Mucosa of descending colon (tissue), 3 donors: ENCODE measurements around the gene MEGF11. TPM values are rescaled to one million over a fixed set of nuclear protein-coding genes. Genes with fewer than 3 reads are reported as not detected.
A peak's percentile ranks its signal among the peaks of the same experiment; 100 is the strongest.

Experiments used
- ATAC-seq: fragments of 200-7000 bp; cut with Tn5 transposase; one replicate; pipeline ENCODE4 v1.9.1; 2020; ENCODE audit warnings: mild to moderate bottlenecking, moderate library complexity
- DNase-seq, 3 donors: peaks; one replicate each; pipeline ENCODE4 v3.0.0-alpha.2; 2020
- H3K36me3 ChIP-seq: fragments of 200-600 bp; one replicate; pipeline ENCODE4 v1.8.0; 2021; ENCODE audit warnings: low read depth, mild to moderate bottlenecking
- H3K4me1 ChIP-seq: fragments of 200-600 bp; one replicate; pipeline ENCODE4 v1.8.0; 2021; ENCODE audit warnings: low read depth, mild to moderate bottlenecking
- H3K4me3 ChIP-seq: fragments of 200-600 bp; one replicate; pipeline ENCODE4 v1.8.0; 2021; ENCODE audit warnings: mild to moderate bottlenecking
- H3K9me3 ChIP-seq: fragments of 200-600 bp; one replicate; pipeline ENCODE4 v1.8.0; 2021; ENCODE audit warnings: mild to moderate bottlenecking
- intact Hi-C, 2 donors: fragments of 100-400 bp; cut with DNase I in 1 of 2; cut with micrococcal nuclease in 1 of 2; formaldehyde crosslinking; loops; one replicate each; pipeline versions ENCODE4 v1.11.0 to v1.11.1; 2022; cut with DNase I, micrococcal nuclease
- total RNA-seq, 3 donors: library from RNA; stranded (reverse); fragmentation: NEBNext Ultra II Directional in 2 of 3; extraction: Animal tissue kit (Norgen Biotek cat#: 25700) in 2 of 3; gene quantifications; one replicate each; pipeline versions ENCODE4 v1.2.1 to v1.2.4, GENCODE V29; 2021 to 2023
- TF ChIP-seq, protein P1 (sequence below): fragments of 200-600 bp; IDR thresholded peaks from one replicate; pipeline ENCODE4 v1.8.0; 2022; ENCODE audit warnings: antibody characterized with exemption, mild to moderate bottlenecking
- donor health status: DM: no; HTN: no; CAD: no; lungs with moderate emphysema.
- donor health status: DM: no; HTN: no; CAD: no.
- donor health status: DM: no; HTN: yes; CAD: no.

The MEGF11 gene
- total RNA-seq, 3 donors from 2014 or later, result 0.12 to 0.29 (median 0.19) TPM

DNA sequence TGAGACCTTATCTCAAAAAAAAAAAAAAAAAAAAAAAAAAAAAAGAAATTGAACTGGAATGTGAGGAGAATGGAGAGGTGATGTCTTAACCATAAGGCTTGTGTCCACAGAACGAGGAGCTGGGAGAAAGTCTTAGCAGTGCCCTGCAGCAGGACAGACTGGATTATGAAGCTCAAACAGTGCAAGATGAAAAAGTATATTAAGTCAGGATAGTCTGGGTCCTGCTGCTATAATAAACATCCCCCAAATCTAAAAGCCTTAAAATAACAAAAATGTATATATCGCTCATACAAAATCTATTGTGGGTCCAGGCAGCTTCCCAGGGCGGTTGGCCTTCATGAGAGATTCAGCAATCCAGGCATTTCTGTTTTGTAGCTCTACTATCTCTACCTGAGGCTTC is 208.7 kb downstream of the MEGF11 start:
- peaks cover 15% of the 10 kb centered on the region for H3K4me1 ChIP-seq
- H3K4me3 ChIP-seq, result no peak overlapping the region
- no peaks in the 10 kb centered on the region for H3K9me3 ChIP-seq
- DNase-seq (no peak), ATAC-seq (no peak)
- TF ChIP-seq, protein P1, sequence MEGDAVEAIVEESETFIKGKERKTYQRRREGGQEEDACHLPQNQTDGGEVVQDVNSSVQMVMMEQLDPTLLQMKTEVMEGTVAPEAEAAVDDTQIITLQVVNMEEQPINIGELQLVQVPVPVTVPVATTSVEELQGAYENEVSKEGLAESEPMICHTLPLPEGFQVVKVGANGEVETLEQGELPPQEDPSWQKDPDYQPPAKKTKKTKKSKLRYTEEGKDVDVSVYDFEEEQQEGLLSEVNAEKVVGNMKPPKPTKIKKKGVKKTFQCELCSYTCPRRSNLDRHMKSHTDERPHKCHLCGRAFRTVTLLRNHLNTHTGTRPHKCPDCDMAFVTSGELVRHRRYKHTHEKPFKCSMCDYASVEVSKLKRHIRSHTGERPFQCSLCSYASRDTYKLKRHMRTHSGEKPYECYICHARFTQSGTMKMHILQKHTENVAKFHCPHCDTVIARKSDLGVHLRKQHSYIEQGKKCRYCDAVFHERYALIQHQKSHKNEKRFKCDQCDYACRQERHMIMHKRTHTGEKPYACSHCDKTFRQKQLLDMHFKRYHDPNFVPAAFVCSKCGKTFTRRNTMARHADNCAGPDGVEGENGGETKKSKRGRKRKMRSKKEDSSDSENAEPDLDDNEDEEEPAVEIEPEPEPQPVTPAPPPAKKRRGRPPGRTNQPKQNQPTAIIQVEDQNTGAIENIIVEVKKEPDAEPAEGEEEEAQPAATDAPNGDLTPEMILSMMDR, result no peak
- intact Hi-C loops, result no loop called here
- no peaks in the 10 kb centered on the region for H3K36me3 ChIP-seq

DNA sequence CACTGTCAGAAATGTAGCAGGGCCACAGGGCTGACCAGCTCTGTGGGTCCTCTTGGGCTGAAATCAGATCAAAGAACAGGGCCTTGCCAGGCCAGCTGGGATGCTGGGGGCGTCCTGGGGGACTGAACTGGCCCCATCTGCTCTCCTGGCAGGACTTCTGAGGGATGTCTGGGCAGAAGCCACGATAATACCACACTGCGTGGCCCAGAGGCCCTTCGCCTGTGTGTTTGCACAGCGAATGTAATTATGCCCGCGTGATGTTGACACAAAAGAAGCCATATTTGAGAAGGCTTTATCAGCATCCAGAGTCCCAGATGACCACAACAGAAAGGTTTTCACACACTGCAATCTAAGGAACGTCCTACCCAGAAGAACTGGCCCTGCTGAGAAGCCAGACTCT is 210.3 kb downstream of the MEGF11 start:
- DNase-seq, result peak; percentile 51 to 60 (median 58)
- intact Hi-C loops, result no loop called here
- peaks cover 15% of the 10 kb centered on the region for H3K4me1 ChIP-seq
- peak; percentile 82 for ATAC-seq
- TF ChIP-seq, protein P1, result no peak
- H3K36me3 ChIP-seq, result no peaks in the 10 kb centered on the region
- H3K9me3 ChIP-seq, result no peaks in the 10 kb centered on the region
- no peak overlapping the region for H3K4me3 ChIP-seq

DNA sequence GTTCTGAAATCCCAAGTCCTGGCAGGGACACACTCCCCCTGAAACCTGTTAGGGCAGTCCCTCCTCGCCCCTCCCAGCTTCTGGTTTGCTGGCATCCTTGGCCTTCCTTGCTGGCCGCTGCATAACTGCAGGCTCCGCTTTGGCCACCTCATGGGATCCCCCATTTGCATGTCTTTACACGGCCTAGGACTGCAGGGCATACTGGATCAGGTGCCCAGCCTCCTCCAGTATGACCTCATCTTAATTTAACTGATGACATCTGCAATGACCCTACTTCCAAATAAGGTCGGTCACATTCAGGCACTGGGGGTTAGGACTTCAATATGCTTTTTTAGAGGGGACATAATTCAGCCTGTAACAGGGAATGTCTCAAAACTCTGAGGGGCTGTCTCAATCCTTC is 210.9 kb downstream of the MEGF11 start:
- TF ChIP-seq, protein P1, result no peak
- Histone ChIP-seq H3K9me3 (no peaks in the 10 kb centered on the region), H3K4me3 (no peak overlapping the region), H3K36me3 (no peaks in the 10 kb centered on the region), H3K4me1 (peaks cover 13% of the 10 kb centered on the region)
- DNase-seq (no peak), ATAC-seq (no peak)
- intact Hi-C loops, result no loop called here

DNA sequence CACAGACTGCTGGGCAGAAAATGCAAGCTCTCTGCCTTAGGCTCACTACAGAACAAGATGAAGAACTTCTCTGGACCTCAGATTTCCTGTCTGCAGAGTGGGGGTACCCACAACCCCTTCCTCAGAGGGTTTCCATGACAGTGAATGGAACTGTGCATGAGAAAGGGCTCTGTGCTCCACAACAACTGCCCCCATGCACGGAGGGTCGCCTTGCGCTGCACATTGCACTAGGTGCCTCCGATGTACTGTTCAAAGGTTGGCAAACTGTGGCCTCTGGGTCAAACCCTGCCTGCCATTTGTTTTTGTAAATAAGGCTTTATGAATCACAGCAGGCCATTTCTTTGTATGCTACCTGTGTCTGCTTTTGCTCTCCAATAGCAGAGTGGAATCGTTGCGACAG is 212.3 kb downstream of the MEGF11 start:
- ATAC-seq (no peak), DNase-seq (no peak)
- TF ChIP-seq, protein P1, result no peak
- no peak overlapping the region for H3K4me3 ChIP-seq
- no peaks in the 10 kb centered on the region for H3K36me3 ChIP-seq
- intact Hi-C loops, result no loop called here
- H3K4me1 ChIP-seq, result peaks cover 9% of the 10 kb centered on the region
- no peaks in the 10 kb centered on the region for H3K9me3 ChIP-seq

DNA sequence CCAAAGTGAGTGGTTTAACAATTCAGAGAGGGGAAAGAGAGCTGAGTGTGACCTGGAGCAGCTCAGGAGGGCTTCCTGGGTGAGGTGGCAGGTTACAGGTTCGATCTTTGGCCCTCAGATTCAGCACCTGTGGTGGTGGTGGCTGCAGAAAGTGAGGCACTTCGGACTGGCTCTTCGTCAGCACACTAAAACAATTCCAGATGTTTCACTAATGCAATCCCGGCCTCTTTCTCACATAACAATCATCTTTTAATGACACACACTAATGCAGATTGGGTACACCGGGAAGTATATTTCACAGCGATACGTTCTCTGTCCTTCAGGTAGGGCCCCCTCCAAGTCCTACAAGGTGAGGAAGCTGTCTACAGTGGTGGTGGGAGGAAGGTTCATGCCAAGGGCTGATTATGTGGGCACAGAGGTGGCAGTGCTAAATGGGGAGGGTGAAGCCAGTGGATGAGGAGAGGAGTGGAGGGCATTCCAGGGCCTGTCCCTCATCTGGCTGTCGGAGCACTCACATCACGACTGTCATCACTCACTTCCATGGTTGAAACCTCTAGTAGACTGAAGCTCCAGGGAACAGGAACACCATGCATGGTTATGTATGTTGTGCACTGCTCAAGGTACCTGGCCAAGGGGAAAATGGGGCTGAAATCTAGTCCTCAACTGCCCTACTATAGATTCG is 213.2 kb downstream of the MEGF11 start:
- TF ChIP-seq, protein P1, result no peak
- ATAC-seq (no peak), DNase-seq (no peak)
- Histone ChIP-seq H3K9me3 (no peaks in the 10 kb centered on the region), H3K4me1 (peaks cover 3% of the 10 kb centered on the region), H3K4me3 (no peak overlapping the region), H3K36me3 (no peaks in the 10 kb centered on the region)
- intact Hi-C loops, result no loop called here
